Measurements from ENCODE around the gene TEDC1.

Gene TEDC1

GRCh38 chr14:105492971-105493871, 2.2 kb downstream of the TEDC1 start:
- no peaks in the 10 kb centered on the region for H3K9me3 ChIP-seq (ENCODE audit: low read depth, low read length)
- no peak overlapping the region for H3K4me3 ChIP-seq
- no peak overlapping the region for H3K9ac ChIP-seq (ENCODE audit: insufficient read length)
- TF ChIP-seq FOXP2 (optimal IDR thresholded peaks at IDR 0.05; ENCODE audit: control extremely low read depth, extremely low read length, insufficient read depth) (no peak), POLR2AphosphoS5 (IDR thresholded peaks at IDR 0.05; ENCODE audit: borderline replicate concordance, low read depth, low read length) (no peak), EZH2 (IDR thresholded peaks at IDR 0.05) (no peak)
- no peaks in the 10 kb centered on the region for H3K36me3 ChIP-seq (ENCODE audit: insufficient read depth, low read length)
- H3K27ac ChIP-seq, result no peak overlapping the region
- DNase-seq (ENCODE audit: low read depth, low spot score), result no peak

GRCh38 chr14:105493921-105494605, 3.0 kb downstream of the TEDC1 start:
- no peak for DNase-seq (ENCODE audit: low read depth, low spot score)
- H3K27ac ChIP-seq, result no peak overlapping the region
- no peak overlapping the region for H3K4me3 ChIP-seq
- TF ChIP-seq EZH2 (IDR thresholded peaks at IDR 0.05) (no peak), POLR2AphosphoS5 (IDR thresholded peaks at IDR 0.05; ENCODE audit: borderline replicate concordance, low read depth, low read length) (no peak), FOXP2 (optimal IDR thresholded peaks at IDR 0.05; ENCODE audit: control extremely low read depth, extremely low read length, insufficient read depth) (no peak)
- H3K9ac ChIP-seq (ENCODE audit: insufficient read length), result no peak overlapping the region
- no peaks in the 10 kb centered on the region for H3K9me3 ChIP-seq (ENCODE audit: low read depth, low read length)
- H3K36me3 ChIP-seq (ENCODE audit: insufficient read depth, low read length), result no peaks in the 10 kb centered on the region

GRCh38 chr14:105494606-105494929, 3.5 kb downstream of the TEDC1 start:
- no peaks in the 10 kb centered on the region for H3K9me3 ChIP-seq (ENCODE audit: low read depth, low read length)
- H3K9ac ChIP-seq (ENCODE audit: insufficient read length), result no peak overlapping the region
- H3K27ac ChIP-seq, result no peak overlapping the region
- no peak for DNase-seq (ENCODE audit: low read depth, low spot score)
- no peak for TF ChIP-seq POLR2AphosphoS5 (IDR thresholded peaks at IDR 0.05; ENCODE audit: borderline replicate concordance, low read depth, low read length)
- no peak overlapping the region for H3K4me3 ChIP-seq
- H3K36me3 ChIP-seq (ENCODE audit: insufficient read depth, low read length), result no peaks in the 10 kb centered on the region

- Histone ChIP-seq H3K9me3 (ENCODE audit: low read depth, low read length) (no peaks in the 10 kb centered on the region), H3K4me3 (no peak overlapping the region), H3K9ac (ENCODE audit: insufficient read length) (no peak overlapping the region), H3K36me3 (ENCODE audit: insufficient read depth, low read length) (no peaks in the 10 kb centered on the region), H3K27ac (no peak overlapping the region)
- DNase-seq (ENCODE audit: low read depth, low spot score), result no peak
- TF ChIP-seq EZH2 (IDR thresholded peaks at IDR 0.05), result no peak
- TF ChIP-seq FOXP2 (optimal IDR thresholded peaks at IDR 0.05; ENCODE audit: control extremely low read depth, extremely low read length, insufficient read depth), result no peak
- TF ChIP-seq POLR2AphosphoS5 (IDR thresholded peaks at IDR 0.05; ENCODE audit: borderline replicate concordance, low read depth, low read length), result no peak
Observed at GRCh38 chr14:105495101-105495989, 4.3 kb downstream of the TEDC1 start.

GRCh38 chr14:105495990-105496830, 5.2 kb downstream of the TEDC1 start:
- Histone ChIP-seq H3K4me3 (no peak overlapping the region), H3K27ac (no peak overlapping the region), H3K9ac (ENCODE audit: insufficient read length) (no peak overlapping the region), H3K36me3 (ENCODE audit: insufficient read depth, low read length) (no peaks in the 10 kb centered on the region), H3K9me3 (ENCODE audit: low read depth, low read length) (no peaks in the 10 kb centered on the region)
- no peak for DNase-seq (ENCODE audit: low read depth, low spot score)
- no peak for TF ChIP-seq POLR2AphosphoS5 (IDR thresholded peaks at IDR 0.05; ENCODE audit: borderline replicate concordance, low read depth, low read length)
- no peak for TF ChIP-seq EZH2 (IDR thresholded peaks at IDR 0.05)
- no peak for TF ChIP-seq FOXP2 (optimal IDR thresholded peaks at IDR 0.05; ENCODE audit: control extremely low read depth, extremely low read length, insufficient read depth)

- no peaks in the 10 kb centered on the region for H3K9me3 ChIP-seq (ENCODE audit: low read depth, low read length)
- no peak for DNase-seq (ENCODE audit: low read depth, low spot score)
- no peak overlapping the region for H3K27ac ChIP-seq
- no peak overlapping the region for H3K9ac ChIP-seq (ENCODE audit: insufficient read length)
- H3K36me3 ChIP-seq (ENCODE audit: insufficient read depth, low read length), result no peaks in the 10 kb centered on the region
- TF ChIP-seq FOXP2 (optimal IDR thresholded peaks at IDR 0.05; ENCODE audit: control extremely low read depth, extremely low read length, insufficient read depth), result no peak
- no peak for TF ChIP-seq EZH2 (IDR thresholded peaks at IDR 0.05)
- no peak for TF ChIP-seq POLR2AphosphoS5 (IDR thresholded peaks at IDR 0.05; ENCODE audit: borderline replicate concordance, low read depth, low read length)
- no peak overlapping the region for H3K4me3 ChIP-seq
Observed at GRCh38 chr14:105496831-105497591, 6.0 kb downstream of the TEDC1 start.
